ENCODE data around the gene CTSD.

DNA sequence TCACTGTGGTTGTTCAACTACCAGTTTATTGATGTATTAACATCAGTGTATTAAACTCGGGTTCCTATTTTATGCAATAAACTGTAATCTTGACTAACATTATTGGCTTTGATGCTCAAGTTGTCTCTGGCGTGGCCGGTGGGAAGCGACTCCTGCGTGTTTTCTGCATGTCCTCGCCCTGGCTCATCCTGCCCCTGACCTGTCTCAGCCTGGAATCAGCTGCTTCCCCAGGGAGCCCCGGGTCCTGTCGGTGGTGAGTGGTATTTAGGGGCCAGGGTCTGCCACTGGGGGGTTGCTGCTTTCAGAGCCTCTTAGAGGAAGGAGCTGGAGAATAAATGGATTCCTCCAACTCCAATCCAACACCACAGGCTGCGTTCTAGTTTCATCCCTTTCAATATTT is 35.9 kb downstream of the CTSD start:
- TF ChIP-seq CTCF (IDR thresholded peaks at IDR 0.05; ENCODE audit: insufficient read depth, low read length, poor library complexity, severe bottlenecking), result no peak
- TF ChIP-seq EZH2phosphoT487 (conservative IDR thresholded peaks at IDR 0.05; ENCODE audit: low read length), result 0 out of 2 replicates have a peak, but pooled peaks have one; percentile 80
